Prostate gland (tissue), 2 donors: ENCODE data around the gene PRND. TPM values are rescaled to one million over a fixed set of nuclear protein-coding genes. Genes with fewer than 3 reads are reported as not detected.
"Not testable (repeated sequence)": the region's sequence is repeated elsewhere in the genome, so short reads cannot be mapped to it uniquely, and the experiment has no call there.

Experiments
- DNase-seq: peaks from one replicate; pipeline ENCODE4 v3.0.0-alpha.2; 2019; ENCODE audit warnings: low spot score
- H3K27ac ChIP-seq, 2 donors: fragments of 200-600 bp; sonication (generic); 2 replicates each; pipeline ENCODE4 v1.5.1; 2017 to 2019
- H3K27me3 ChIP-seq: fragments of 200-600 bp; sonication (generic); replicated peaks from 2 replicates; pipeline ENCODE4 v1.5.1; 2019; ENCODE audit not compliant: insufficient read depth
- H3K36me3 ChIP-seq, 2 donors: fragments of 200-600 bp; sonication (generic); 1 replicate in 1 of 2; 2 replicates in 1 of 2; pipeline versions ENCODE4 v1.5.1 to v1.8.1; 2017 to 2019
- H3K4me1 ChIP-seq: fragments of 200-600 bp; sonication (generic); replicated peaks from 2 replicates; pipeline ENCODE4 v1.5.1; 2019
- H3K4me3 ChIP-seq, 2 donors: fragments of 200-600 bp; sonication (generic); 2 replicates each; pipeline ENCODE4 v1.5.1; 2017 to 2019
- H3K9me3 ChIP-seq: fragments of 200-600 bp; sonication (generic); 2 replicates; pipeline ENCODE4 v1.5.1; 2017
- CTCF ChIP-seq, 4 experiments: fragments of 200-600 bp in 2 of 4; fragments of 450-650 bp in 2 of 4; sonication (generic) in 2 of 4; IDR thresholded peaks; 1 replicate in 3 of 4; 2 replicates in 1 of 4; pipeline ENCODE4 v1.5.1; 2016 to 2019; ENCODE audit warnings: antibody characterized with exemption in 4 of 4, mild to moderate bottlenecking in 2 of 4, moderate library complexity in 2 of 4
- POLR2A ChIP-seq: fragments of 450-650 bp; IDR thresholded peaks from one replicate; pipeline ENCODE4 v1.6.1; 2016; ENCODE audit warnings: antibody characterized with exemption, mild to moderate bottlenecking
- POLR2AphosphoS5 ChIP-seq: sonication (generic); formaldehyde crosslinking; IDR thresholded peaks from one replicate; pipeline ENCODE4 v1.6.1; 2017; ENCODE audit warnings: antibody characterized with exemption
- WGBS: methylation state at CpG from one replicate; pipeline ENCODE4 v1.1.5; 2018; 5-methylcytosine and 5-hydroxymethylcytosine counted together
- intact Hi-C: fragments of 100-400 bp; cut with DNase I; formaldehyde crosslinking; loops from one replicate; pipeline ENCODE4 v1.14.2; 2022
- total RNA-seq, 2 donors: library from RNA; depleted of rRNA; stranded (reverse); fragments of >200 nt; gene quantifications; one replicate each; pipeline ENCODE4 v1.1.0, GENCODE V29; 2016

PRND gene
- total RNA-seq, 2 donors from 2014 or later: 589 TPM; not detected in 1

GRCh38 chr20:4703281-4703676 lies 18.4 kb upstream of the PRND start:
- intact Hi-C loops: no loop called here
- Histone ChIP-seq H3K4me1 (no peaks in the 10 kb centered on the region), H3K27ac (no peak overlapping the region), H3K36me3 (peaks cover 0 to 5% of the 10 kb centered on the region in 2 donors), H3K4me3 (no peak overlapping the region), H3K9me3 (no peaks in the 10 kb centered on the region), H3K27me3 (no peaks in the 10 kb centered on the region)
- 92% methylated on average over 6 of the region's 6 CpGs for WGBS
- DNase-seq: no peak
- TF ChIP-seq POLR2A (no peak), POLR2AphosphoS5 (no peak), CTCF (IDR thresholded peaks at IDR 0.05) (no peak)

- H3K27ac ChIP-seq, H3K27me3 ChIP-seq, H3K9me3 ChIP-seq, H3K4me3 ChIP-seq, intact Hi-C loops, H3K4me1 ChIP-seq, DNase-seq, H3K36me3 ChIP-seq: not testable (repeated sequence)
- 95% methylated on average over 12 of the region's 12 CpGs for WGBS
These were observed 14.8 kb upstream of the PRND start for GRCh38 chr20:4706941-4707340.

- H3K27ac ChIP-seq: no peak overlapping the region
- no peaks in the 10 kb centered on the region for H3K27me3 ChIP-seq
- TF ChIP-seq POLR2AphosphoS5 (no peak), POLR2A (no peak), CTCF (IDR thresholded peaks at IDR 0.05) (no peak)
- intact Hi-C loops: no loop called here
- WGBS: 76% methylated on average over 3 of the region's 3 CpGs
- no peak for DNase-seq
- H3K4me3 ChIP-seq: no peak overlapping the region
- no peaks in the 10 kb centered on the region for H3K36me3 ChIP-seq
- H3K9me3 ChIP-seq: no peaks in the 10 kb centered on the region
- no peaks in the 10 kb centered on the region for H3K4me1 ChIP-seq
These were observed 13.7 kb upstream of the PRND start for GRCh38 chr20:4708036-4708435.

GRCh38 chr20:4708856-4709255 lies 12.9 kb upstream of the PRND start:
- Histone ChIP-seq H3K9me3 (no peaks in the 10 kb centered on the region), H3K27me3 (no peaks in the 10 kb centered on the region), H3K4me1 (no peaks in the 10 kb centered on the region), H3K27ac (no peak overlapping the region), H3K36me3 (no peaks in the 10 kb centered on the region), H3K4me3 (no peak overlapping the region)
- TF ChIP-seq POLR2AphosphoS5 (no peak), CTCF (IDR thresholded peaks at IDR 0.05) (no peak), POLR2A (no peak)
- WGBS: 89% methylated on average over 3 of the region's 3 CpGs
- intact Hi-C loops: no loop called here
- no peak for DNase-seq

- no peak for DNase-seq
- 86% methylated on average over 10 of the region's 10 CpGs for WGBS
- Histone ChIP-seq H3K27ac (no peak overlapping the region), H3K27me3 (no peaks in the 10 kb centered on the region), H3K4me3 (no peak overlapping the region), H3K4me1 (no peaks in the 10 kb centered on the region), H3K36me3 (no peaks in the 10 kb centered on the region), H3K9me3 (no peaks in the 10 kb centered on the region)
- TF ChIP-seq POLR2A (no peak), CTCF (IDR thresholded peaks at IDR 0.05) (no peak)
- intact Hi-C loops: no loop called here
These were observed 12.2 kb upstream of the PRND start for GRCh38 chr20:4709261-4710105.
